Stimulated activated naive B cell treated with anti-CD40 and anti-IgM and Interleukin-4, amounts not matched to agents 10 μg/mL and 1 μg/mL and 100 μg/mL, for 72 hours (primary cell): ENCODE results near the gene FBN3.
"Not testable (repeated sequence)": the region's sequence is repeated elsewhere in the genome, so short reads cannot be mapped to it uniquely, and the experiment has no call there.

Experiments
- ATAC-seq, 2 donors: fragments of 150-1000 bp; cut with Tn5 transposase; replicated peaks; 2 replicates each; pipeline ENCODE4 v1.10.0; 2021; ENCODE audit warnings: moderate library complexity in 1 of 2
- DNase-seq: peaks from one replicate; pipeline ENCODE4 v3.0.0; 2021
- H3K27ac Mint-ChIP-seq: one replicate; pipeline ENCODE4 v1.8.0; 2022; ENCODE audit warnings: mild to moderate bottlenecking, mixed read lengths
- H3K27me3 Mint-ChIP-seq, 2 donors: one replicate each; pipeline ENCODE4 v1.8.0; 2022; ENCODE audit warnings: mixed read lengths in 2 of 2
- H3K36me3 Mint-ChIP-seq, 2 donors: one replicate each; pipeline ENCODE4 v1.8.0; 2022; ENCODE audit warnings: mixed read lengths in 2 of 2, mild to moderate bottlenecking in 1 of 2
- H3K4me1 Mint-ChIP-seq, 2 donors: one replicate each; pipeline ENCODE4 v1.8.0; 2022; ENCODE audit warnings: mixed read lengths in 2 of 2, mild to moderate bottlenecking in 1 of 2
- H3K4me3 Mint-ChIP-seq, 2 donors: one replicate each; pipeline ENCODE4 v1.8.0; 2022; ENCODE audit warnings: mild to moderate bottlenecking in 2 of 2, mixed read lengths in 2 of 2, moderate library complexity in 1 of 2
- H3K9me3 Mint-ChIP-seq, 2 donors: one replicate each; pipeline ENCODE4 v1.8.0; 2022; ENCODE audit warnings: mixed read lengths in 2 of 2, mild to moderate bottlenecking in 1 of 2

Gene FBN3

DNA sequence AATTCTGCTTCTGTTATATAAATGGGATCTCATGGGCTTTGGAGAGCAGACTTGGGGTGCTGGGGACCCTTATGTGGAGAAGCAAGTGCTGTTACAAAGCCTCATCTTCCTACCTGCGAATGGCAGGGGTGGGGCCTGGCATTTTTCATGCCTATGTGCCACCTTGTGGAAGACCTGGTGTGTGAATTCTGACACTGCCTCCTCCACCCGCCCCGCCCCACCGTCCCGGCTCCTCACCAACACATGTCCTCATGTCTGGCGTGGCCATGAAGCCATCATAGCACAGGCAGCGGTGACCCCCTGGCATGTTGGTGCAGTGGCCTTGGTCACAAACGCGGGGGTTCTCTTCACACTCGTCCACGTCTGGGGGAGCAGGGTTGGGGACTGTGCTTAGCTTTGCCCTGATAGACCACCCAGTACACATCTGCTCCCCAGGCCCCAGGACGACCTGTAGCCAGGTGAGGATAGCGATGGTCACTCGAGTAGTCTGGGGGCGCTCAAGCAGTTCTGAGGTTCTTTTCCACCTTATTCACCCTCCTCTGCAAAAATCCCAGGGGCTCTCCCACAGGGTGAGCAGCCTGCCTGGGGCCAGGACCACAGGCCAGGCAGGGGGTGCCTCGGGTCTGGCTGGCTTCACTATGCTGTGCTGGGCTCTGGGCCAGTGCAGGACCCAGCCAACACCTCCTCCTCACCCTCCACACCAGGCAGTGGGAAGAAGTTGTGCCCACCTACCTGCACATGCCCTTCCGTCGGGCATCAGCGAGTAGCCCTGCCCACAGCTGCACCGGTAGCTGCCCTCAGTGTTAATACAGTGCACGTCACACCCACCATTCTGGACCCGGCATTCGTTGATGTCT lies 32.7 kb downstream of the FBN3 start:
- no peaks in the 10 kb centered on the region for H3K4me1 Mint-ChIP-seq
- no peaks in the 10 kb centered on the region for H3K9me3 Mint-ChIP-seq
- no peak overlapping the region for H3K4me3 Mint-ChIP-seq
- no peak overlapping the region for H3K27ac Mint-ChIP-seq
- ATAC-seq (no peak), DNase-seq (no peak)
- peaks cover 5 to 7% of the 10 kb centered on the region in 2 donors for H3K27me3 Mint-ChIP-seq
- H3K36me3 Mint-ChIP-seq, result no peaks in the 10 kb centered on the region

DNA sequence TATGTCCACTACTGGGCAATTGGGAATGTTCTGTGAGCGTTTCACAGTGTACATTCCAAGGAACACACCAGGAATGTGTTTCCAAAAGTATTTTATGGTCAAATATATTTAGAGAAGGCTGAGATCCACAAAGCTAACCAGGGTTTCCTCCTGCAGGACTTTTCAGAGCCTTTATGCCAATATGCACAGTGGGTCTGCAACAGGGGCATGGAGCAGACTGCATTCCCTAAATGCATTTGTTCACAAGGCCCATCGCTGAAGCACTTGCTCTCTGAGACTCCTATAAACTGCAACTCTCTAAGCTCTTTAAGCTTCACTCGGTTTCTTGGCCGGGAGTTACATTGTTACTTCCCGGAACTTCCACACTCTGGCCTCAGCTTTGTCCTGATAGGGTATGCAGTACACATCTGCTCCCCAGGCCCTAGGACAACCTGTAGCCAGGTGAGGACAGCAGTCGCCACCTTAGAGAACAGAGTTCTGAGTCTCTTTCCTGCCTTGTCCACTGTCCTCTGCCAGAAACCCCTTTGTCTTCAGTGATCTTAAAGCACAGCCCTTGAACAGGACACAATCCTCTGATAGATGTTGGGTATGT lies 33.5 kb downstream of the FBN3 start:
- no peak overlapping the region for H3K27ac Mint-ChIP-seq
- H3K9me3 Mint-ChIP-seq, result no peaks in the 10 kb centered on the region
- H3K27me3 Mint-ChIP-seq, result peaks cover 8 to 11% of the 10 kb centered on the region in 2 donors
- no peak for ATAC-seq
- DNase-seq, result no peak
- H3K36me3 Mint-ChIP-seq, result no peaks in the 10 kb centered on the region
- no peak overlapping the region for H3K4me3 Mint-ChIP-seq
- H3K4me1 Mint-ChIP-seq, result no peaks in the 10 kb centered on the region

DNA sequence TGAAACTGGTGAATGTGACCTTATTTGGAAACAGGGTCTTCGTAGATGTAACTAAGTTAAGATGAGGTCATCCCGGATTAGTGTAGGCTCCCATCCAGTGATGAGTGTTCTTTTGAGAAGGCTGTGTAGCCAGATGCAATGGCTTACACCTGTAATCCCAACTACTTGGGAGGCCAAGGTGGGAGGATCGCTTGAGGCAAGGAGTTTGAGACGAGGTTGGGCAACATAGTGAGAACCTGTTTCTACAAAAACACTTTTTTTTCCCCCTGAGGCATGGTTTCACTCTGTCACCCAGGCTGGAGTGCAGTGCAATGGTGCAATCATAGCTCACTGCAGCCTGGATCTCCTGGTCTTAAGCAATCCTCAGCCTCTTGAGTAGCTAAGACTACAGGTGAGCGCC lies 36.4 kb downstream of the FBN3 start:
- Mint-ChIP-seq H3K27me3 (peaks cover 27 to 28% of the 10 kb centered on the region in 2 donors), H3K9me3 (no peaks in the 10 kb centered on the region), H3K4me3 (no peak overlapping the region), H3K27ac (no peak overlapping the region), H3K36me3 (no peaks in the 10 kb centered on the region), H3K4me1 (no peaks in the 10 kb centered on the region)
- no peak for ATAC-seq
- no peak for DNase-seq

DNA sequence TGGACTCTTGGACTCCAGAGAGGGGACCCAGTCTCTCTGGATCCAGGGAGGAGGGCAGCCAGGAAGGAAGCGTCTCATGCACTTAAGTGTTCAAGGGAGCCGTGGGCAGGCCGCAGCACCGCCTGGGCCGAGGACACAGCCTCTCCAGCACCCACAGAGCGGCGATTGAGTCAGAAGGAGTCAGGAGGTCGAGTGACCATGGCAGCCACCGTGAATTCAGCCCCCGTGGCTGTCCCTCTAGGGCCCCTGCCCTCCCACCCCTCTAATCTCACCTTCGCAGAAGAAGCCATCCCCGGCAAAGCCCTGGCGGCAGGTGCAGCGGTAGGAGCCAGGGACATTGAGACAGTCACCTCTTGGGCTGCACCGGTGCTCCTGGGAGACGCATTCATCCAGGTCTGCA lies 38.0 kb downstream of the FBN3 start:
- ATAC-seq (no peak), DNase-seq (no peak)
- Mint-ChIP-seq H3K4me3 (no peak overlapping the region), H3K27ac (no peak overlapping the region), H3K36me3 (no peaks in the 10 kb centered on the region), H3K4me1 (no peaks in the 10 kb centered on the region), H3K9me3 (no peaks in the 10 kb centered on the region), H3K27me3 (peaks cover 27 to 28% of the 10 kb centered on the region in 2 donors)

DNA sequence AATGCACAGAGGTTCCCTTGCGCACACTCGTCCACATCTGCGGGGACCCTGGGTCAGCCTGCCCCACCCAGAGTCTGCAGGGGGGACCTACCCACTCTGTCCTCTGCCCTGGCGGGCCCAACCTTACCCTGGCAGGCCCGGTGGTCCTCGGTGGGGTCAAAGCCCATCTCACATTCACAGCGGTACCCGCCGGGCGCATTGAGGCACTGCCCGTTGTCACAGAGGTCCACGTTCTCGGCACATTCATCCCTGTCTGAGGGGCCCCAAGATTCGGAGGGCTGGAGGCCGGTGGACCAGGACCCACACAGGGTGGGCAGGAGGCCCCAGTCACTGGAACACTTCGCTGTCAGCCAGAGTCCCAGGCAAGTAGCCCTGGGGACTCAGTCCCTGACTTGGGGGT lies 38.5 kb downstream of the FBN3 start:
- H3K4me1 Mint-ChIP-seq, result no peaks in the 10 kb centered on the region
- H3K36me3 Mint-ChIP-seq, result no peaks in the 10 kb centered on the region
- H3K4me3 Mint-ChIP-seq, result no peak overlapping the region
- H3K27me3 Mint-ChIP-seq, result peaks cover 27 to 28% of the 10 kb centered on the region in 2 donors
- ATAC-seq (no peak), DNase-seq (no peak)
- no peak overlapping the region for H3K27ac Mint-ChIP-seq
- H3K9me3 Mint-ChIP-seq, result no peaks in the 10 kb centered on the region

DNA sequence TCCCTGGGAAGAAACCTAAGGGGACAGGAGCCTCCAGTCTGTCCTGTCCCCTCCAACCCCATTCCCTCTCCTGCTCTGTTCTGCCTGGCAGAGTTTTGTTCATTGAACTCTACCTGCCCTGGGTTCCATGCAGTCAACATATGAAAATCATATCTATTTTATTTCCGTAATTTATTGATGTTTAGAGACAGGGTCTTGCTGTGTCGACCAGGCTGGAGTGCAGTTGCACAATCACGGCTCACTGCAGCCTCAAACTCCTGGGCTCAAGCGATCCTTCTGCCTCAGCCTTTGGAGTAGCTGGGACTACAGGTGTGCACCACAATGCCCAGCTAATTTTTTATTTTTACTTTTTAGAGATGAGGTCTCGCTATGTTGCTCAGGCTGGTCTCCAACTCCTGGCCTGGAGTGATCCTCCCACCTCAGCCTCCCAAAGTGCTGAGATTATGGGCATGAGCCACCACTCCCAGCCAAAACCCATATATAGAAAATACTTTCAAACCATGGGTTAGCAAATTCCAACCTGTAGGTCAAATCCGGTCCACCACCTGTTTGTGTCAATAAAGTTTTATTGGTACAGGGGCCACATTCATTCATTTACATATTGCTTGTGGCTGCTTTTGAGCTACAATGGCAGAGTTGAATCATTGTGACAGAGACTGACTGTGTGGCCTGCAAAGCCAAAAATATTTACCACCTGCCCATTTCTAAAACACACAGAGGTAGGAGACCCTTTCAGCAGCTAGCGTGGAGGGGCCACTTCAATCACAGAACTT lies 39.3 kb downstream of the FBN3 start:
- peaks cover 27 to 28% of the 10 kb centered on the region in 2 donors for H3K27me3 Mint-ChIP-seq
- H3K9me3 Mint-ChIP-seq, result no peaks in the 10 kb centered on the region
- no peak overlapping the region for H3K4me3 Mint-ChIP-seq
- H3K36me3 Mint-ChIP-seq, result no peaks in the 10 kb centered on the region
- H3K27ac Mint-ChIP-seq, result no peak overlapping the region
- no peak for ATAC-seq
- no peaks in the 10 kb centered on the region for H3K4me1 Mint-ChIP-seq
- DNase-seq, result no peak

DNA sequence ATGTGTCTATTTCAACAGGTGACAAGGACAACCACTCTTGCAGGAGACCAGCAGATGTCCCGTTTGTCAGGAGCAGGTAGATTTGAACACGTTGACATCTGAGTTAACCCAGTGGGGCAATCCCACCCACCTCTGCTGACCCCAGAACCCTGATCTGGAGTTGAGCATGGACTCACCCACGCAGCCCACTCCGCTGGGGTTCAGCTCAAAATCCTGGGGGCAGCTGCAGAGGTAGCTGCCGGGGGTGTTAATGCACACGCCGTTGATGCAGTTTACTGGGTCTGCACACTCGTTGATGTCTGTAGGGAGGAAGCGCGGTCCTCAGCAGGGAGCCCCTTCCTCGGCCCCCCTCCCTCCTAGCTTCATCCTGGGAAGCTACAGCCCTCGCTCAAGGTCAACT lies 39.9 kb downstream of the FBN3 start:
- ATAC-seq (no peak), DNase-seq (no peak)
- no peak overlapping the region for H3K27ac Mint-ChIP-seq
- H3K36me3 Mint-ChIP-seq, result no peaks in the 10 kb centered on the region
- no peaks in the 10 kb centered on the region for H3K4me1 Mint-ChIP-seq
- H3K4me3 Mint-ChIP-seq, result no peak overlapping the region
- peaks cover 27 to 32% of the 10 kb centered on the region in 2 donors for H3K27me3 Mint-ChIP-seq
- H3K9me3 Mint-ChIP-seq, result peaks cover 0 to 1% of the 10 kb centered on the region in 2 donors

DNA sequence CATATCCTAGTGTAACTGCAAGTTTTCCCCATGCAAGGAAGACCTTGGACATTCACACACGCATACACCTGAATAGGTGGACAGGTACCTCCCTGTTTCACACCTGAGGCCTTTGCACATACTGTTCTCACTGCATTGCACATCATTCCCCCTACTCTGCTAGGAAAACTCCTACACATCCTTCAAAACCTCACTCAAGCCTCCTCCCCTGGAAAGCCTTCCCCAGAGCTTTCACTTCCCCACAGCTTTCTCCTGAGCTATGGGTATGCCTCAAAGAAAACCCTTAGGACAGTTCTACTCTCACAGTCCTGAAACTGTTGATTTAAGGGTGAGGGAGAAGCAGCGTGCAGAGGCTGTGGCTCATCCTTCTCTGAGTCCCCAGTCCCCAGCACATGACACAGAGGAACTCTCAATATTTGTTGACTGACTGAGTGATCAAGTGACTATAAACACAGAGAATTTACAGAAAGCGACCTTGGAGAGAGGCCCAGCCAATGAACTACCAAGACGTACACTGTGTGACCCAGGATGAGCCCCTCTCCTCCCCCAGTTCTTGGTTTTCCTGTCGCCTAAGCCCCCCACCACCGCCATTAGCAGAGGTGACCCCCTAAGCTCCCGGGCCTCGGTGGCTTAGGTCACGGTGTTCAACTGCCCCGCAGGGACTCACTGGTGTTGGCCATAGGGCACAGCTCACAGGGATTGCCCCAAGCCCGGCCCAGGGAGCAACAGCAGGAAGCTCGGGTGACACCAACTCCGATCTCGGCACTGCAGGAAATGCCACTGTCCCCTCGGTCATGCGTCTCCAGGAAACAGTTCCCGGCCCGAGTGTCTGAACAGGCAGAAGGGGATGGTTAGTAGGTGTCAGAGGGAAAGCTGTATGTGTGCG lies 40.6 kb downstream of the FBN3 start:
- Mint-ChIP-seq H3K4me1 (no peaks in the 10 kb centered on the region), H3K27me3 (peaks cover 27 to 32% of the 10 kb centered on the region in 2 donors), H3K9me3 (peaks cover 0 to 1% of the 10 kb centered on the region in 2 donors), H3K36me3 (no peaks in the 10 kb centered on the region), H3K4me3 (no peak overlapping the region), H3K27ac (no peak overlapping the region)
- DNase-seq, result no peak
- no peak for ATAC-seq

DNA sequence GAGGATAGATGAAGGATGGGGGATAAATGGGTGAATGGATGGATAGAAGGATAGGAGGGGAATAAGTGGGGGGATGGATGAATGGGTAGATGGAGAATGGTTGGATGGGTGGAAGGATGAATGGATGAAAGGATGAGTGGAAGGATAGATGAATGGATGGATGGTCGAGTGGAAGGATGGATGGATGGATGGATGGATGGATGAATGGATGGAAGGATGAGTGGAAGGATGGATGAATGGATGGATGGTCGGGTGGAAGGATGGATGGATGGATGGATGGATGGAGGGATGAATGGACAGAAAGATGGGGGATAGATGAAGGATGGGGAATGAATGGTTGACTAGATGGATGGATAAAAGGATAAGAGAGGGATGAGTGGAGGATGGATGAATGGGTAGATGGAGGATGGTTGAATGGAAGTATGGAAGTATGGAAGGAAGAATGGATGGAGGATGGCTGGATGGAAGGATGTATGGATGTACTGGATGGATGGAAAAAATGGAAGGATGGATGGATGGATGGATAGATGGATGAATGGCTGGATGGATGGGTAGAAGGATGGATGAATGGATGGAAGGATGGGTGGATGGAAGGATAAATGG lies 42.0 kb downstream of the FBN3 start:
- no peak overlapping the region for H3K4me3 Mint-ChIP-seq

DNA sequence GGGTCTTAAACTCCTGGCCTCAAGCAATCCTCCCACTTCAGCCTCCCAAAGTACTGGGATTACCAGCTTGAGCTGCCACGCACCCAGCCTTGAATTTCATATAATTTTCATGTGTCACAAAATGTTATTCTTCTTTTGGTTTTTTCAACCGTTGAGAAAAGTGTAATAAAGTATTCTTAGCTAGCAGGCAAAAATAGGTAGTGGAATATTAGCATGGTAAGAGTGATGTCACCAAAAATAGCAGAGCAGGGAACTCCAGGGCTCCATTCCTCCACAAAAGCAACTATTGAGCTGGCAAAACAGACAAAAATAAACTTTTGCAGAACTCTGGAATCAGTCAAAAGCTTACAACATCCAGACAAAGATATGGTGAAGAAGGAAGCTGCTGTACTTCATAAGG lies 43.9 kb downstream of the FBN3 start:
- Mint-ChIP-seq H3K4me1 (no peaks in the 10 kb centered on the region), H3K36me3 (no peaks in the 10 kb centered on the region), H3K4me3 (no peak overlapping the region), H3K27ac (no peak overlapping the region), H3K27me3 (peaks cover 18 to 26% of the 10 kb centered on the region in 2 donors), H3K9me3 (peaks cover 0 to 3% of the 10 kb centered on the region in 2 donors)
- no peak for DNase-seq
- ATAC-seq, result no peak

More for the DNA sequence above, 42.0 kb downstream of the FBN3 start:
- Mint-ChIP-seq H3K27ac (no peak overlapping the region), H3K27me3 (peaks cover 27 to 29% of the 10 kb centered on the region in 2 donors), H3K9me3 (peaks cover 0 to 3% of the 10 kb centered on the region in 2 donors), H3K36me3 (no peaks in the 10 kb centered on the region), H3K4me1 (no peaks in the 10 kb centered on the region)
- ATAC-seq (no peak), DNase-seq (no peak)

DNA sequence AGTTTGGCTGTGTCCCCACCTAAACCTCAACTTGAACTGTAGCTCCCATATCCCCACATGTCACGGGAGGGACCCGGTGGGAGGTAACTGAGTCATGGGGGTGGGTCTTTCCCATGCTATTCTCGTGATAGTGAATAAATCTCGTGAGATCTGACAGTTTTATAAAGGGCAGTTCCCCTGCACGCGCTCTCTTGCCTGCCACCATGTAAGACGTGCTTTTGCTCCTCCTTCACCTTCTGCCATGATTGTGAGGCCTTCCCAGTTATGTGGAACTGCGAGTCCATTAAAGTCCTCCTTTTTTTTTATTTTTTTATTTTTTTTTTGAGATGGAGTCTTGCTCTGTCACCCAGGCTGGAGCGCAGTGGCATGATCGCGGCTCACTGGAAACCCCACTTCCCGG lies 47.5 kb downstream of the FBN3 start:
- not testable (repeated sequence) for H3K4me1 Mint-ChIP-seq, H3K27ac Mint-ChIP-seq, H3K9me3 Mint-ChIP-seq, DNase-seq, H3K36me3 Mint-ChIP-seq, ATAC-seq, H3K4me3 Mint-ChIP-seq
- H3K27me3 Mint-ChIP-seq, result peaks cover 10 to 16% of the 10 kb centered on the region in 2 donors

DNA sequence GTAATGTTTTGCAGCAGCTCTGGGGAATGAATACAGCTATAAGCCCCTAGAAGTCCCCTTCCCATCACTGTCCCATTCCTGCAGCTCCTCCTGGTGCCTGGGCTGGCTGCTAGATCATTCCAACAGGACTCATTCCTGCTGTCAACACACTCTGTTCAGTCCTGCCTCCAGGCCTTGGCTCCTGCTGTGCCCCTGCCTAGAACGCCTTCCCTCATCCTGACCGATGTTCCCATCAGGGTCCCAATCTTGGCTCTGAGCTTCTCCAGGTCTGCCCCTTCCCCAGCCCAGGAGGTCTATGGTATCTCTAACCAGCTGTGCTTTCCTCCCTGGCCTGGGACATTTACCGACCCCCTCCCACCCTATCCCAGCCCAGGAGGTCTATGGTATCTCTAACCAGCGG lies 48.1 kb downstream of the FBN3 start:
- H3K27ac Mint-ChIP-seq, result peak overlapping the region; percentile 6
- H3K4me1 Mint-ChIP-seq, result peaks cover 0 to 3% of the 10 kb centered on the region in 2 donors
- DNase-seq (no peak), ATAC-seq (no peak)
- H3K9me3 Mint-ChIP-seq, result peaks cover 5 to 10% of the 10 kb centered on the region in 2 donors
- peaks cover 10 to 16% of the 10 kb centered on the region in 2 donors for H3K27me3 Mint-ChIP-seq
- H3K4me3 Mint-ChIP-seq, result no peak overlapping the region
- peaks cover 0 to 6% of the 10 kb centered on the region in 2 donors for H3K36me3 Mint-ChIP-seq

DNA sequence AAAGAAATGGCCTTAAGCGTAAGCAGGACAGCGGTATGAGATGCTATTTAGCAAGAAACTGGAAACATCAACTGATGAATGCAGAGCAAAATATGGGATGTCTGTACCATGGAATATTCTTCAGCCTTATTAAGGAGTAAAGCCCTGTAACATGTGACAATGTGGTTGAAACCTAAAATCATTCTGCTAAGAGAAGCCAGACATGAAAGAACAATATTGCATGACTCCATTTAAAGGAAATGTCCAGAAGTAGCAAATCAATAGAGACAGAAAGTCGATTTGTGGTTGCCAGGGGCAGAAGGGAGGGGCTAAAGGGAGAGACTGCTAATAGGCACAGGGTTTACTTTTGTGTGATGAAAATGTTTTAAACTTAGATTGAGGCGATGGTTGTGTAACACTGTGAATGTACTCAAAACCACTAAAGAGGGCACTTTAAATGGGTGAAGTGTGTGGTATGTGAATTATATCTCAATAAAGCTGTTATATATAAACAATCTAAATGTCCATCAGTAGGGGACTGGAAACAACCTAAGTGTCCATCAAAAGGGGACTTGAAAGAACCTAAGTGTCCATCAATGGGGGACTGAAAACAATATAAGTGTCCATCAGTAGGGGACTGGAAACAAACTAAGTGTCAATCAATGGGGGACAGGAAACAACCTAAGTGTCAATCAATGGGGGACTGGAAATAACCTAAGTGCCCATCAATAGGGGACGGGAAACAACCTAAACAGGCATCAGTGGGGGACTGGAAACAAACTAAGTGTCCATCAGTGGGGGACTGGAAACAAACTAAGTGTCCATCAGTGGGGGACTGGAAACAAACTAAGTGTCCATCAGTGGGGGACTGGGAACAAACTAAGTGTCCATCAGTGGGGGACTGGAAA lies 51.5 kb downstream of the FBN3 start:
- Mint-ChIP-seq H3K36me3 (peaks cover 3 to 15% of the 10 kb centered on the region in 2 donors), H3K27me3 (peaks cover 10 to 12% of the 10 kb centered on the region in 2 donors), H3K4me1 (peaks cover 0 to 3% of the 10 kb centered on the region in 2 donors), H3K4me3 (no peak overlapping the region), H3K27ac (no peak overlapping the region), H3K9me3 (peaks cover 17 to 19% of the 10 kb centered on the region in 2 donors)
- DNase-seq, result no peak
- no peak for ATAC-seq
